ENCODE data around the gene C6.

GRCh38 chr5:41154491-41154890, 58.8 kb downstream of the C6 start:
- TF ChIP-seq CTCF (IDR thresholded peaks at IDR 0.05; ENCODE audit: low read depth, low read length, poor library complexity, severe bottlenecking) = no peak
- TF ChIP-seq EZH2phosphoT487 (IDR thresholded peaks at IDR 0.05; ENCODE audit: borderline replicate concordance, low read length) = no peak

Measured in DOHH2 (cell line).